ENCODE results near the gene PYCR2.

The PYCR2 gene

DNA sequence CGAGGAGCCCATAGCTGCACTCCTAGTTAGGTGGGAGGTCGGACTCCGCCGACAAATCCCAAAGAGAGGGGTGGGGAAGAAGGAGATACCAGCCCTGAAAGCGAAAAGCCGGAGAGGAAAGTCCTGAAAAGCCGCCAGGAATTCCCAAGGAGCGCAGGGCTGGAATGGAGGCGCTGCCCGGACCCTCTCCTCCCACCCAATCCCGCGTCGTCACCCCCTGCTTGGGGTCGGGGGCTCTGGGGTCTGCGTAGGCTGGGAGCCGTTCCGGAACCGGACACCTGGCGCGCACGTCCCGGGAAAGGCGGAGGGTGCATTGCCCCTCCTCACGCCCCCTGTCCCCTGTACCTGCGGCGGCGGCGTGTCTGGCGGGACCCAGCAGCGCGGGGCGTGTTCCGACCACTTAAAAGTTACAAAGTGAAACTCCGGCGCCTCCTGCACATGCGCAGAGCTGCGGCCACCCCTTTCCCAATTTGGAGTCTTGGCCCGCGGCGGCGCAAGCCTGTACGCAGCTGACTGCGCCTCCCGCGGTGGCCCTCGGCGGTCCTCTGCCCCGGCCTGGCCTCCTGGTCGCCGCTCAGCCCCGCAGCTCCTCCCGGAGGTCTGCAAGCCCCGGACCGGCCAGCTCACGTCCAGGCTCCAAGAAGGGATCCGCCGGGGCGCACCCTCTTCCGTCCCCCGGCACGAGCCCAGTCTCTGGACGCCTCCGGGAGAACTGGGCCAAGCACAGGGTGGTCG lies 41.9 kb downstream of the PYCR2 start, which contains the start of gene TMEM63A:
Gene TMEM63A, minus strand, starts transcription at position 422 of the 735 bp plus-strand sequence. CDS start 4,800 bp downstream, outside the sequence.
- peak within 1 kb of the TSS; percentile 69 for H3K4me3 ChIP-seq (ENCODE audit: low read depth, low read length)
- TF ChIP-seq, protein P1, sequence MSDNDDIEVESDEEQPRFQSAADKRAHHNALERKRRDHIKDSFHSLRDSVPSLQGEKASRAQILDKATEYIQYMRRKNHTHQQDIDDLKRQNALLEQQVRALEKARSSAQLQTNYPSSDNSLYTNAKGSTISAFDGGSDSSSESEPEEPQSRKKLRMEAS (IDR thresholded peaks at IDR 0.05; ENCODE audit: low read depth, low read length) = peak; percentile 66
- peak; percentile 26; the same call in 1 of the 2 replicates for TF ChIP-seq MYC (IDR thresholded peaks at IDR 0.05; ENCODE audit: low read depth, low read length)
- TF ChIP-seq, protein P2, sequence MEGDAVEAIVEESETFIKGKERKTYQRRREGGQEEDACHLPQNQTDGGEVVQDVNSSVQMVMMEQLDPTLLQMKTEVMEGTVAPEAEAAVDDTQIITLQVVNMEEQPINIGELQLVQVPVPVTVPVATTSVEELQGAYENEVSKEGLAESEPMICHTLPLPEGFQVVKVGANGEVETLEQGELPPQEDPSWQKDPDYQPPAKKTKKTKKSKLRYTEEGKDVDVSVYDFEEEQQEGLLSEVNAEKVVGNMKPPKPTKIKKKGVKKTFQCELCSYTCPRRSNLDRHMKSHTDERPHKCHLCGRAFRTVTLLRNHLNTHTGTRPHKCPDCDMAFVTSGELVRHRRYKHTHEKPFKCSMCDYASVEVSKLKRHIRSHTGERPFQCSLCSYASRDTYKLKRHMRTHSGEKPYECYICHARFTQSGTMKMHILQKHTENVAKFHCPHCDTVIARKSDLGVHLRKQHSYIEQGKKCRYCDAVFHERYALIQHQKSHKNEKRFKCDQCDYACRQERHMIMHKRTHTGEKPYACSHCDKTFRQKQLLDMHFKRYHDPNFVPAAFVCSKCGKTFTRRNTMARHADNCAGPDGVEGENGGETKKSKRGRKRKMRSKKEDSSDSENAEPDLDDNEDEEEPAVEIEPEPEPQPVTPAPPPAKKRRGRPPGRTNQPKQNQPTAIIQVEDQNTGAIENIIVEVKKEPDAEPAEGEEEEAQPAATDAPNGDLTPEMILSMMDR (IDR thresholded peaks at IDR 0.05; ENCODE audit: low read depth, low read length) = no peak
- TF ChIP-seq POLR2A (IDR thresholded peaks at IDR 0.05; ENCODE audit: extremely low read depth, insufficient read length) = peak; percentile 87
- peak; percentile 90 for DNase-seq (ENCODE audit: low read depth)

DNA sequence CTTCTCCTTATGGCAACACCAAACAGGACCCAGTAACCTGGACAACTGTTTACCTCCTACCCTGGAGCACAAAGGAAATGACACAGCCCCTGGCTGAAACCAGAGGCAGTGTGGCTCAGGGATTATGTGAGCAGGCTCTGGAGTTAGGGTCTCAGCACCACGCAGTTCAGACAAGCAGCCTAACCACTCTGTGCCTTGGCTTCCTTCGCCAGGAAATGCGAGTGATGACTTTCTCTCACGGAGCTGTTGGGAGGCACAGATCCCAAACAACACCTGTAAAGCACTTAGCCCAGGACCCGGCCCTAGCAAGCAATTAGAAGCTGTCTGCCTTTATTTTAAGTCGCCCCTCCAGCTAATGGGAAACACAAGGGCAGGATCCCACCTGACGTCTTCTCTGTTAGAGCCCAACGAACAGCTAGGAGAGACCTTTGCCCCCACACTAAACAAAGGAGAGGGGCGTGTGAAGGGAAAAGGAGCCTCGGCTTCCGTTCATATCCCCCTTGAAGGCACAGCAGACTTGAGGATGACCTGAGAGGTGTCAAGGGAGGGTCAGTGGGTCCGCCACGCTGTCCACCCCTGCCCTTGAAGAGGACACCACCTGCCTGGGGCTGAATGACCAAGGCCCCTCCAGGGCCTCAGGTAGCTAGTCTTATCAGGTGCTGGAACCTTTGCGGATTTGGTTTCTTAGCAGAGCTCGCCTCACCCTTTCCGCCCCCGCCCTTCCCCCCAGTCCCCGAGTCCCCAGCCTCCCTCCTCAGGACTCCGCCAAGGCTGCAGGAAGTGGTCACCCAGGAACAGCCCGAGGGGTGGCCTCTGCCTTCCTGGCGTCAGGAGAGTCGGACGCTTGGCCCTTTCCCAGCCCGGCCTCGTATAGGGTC lies 42.7 kb downstream of the PYCR2 start:
- peak overlapping the region; percentile 69 for H3K4me3 ChIP-seq (ENCODE audit: low read depth, low read length)
- TF ChIP-seq POLR2A (IDR thresholded peaks at IDR 0.05; ENCODE audit: extremely low read depth, insufficient read length) (no peak), MYC (IDR thresholded peaks at IDR 0.05; ENCODE audit: low read depth, low read length) (no peak)
- TF ChIP-seq, protein P1 (IDR thresholded peaks at IDR 0.05; ENCODE audit: low read depth, low read length) = no peak
- DNase-seq (ENCODE audit: low read depth) = peak; percentile 60

DNA sequence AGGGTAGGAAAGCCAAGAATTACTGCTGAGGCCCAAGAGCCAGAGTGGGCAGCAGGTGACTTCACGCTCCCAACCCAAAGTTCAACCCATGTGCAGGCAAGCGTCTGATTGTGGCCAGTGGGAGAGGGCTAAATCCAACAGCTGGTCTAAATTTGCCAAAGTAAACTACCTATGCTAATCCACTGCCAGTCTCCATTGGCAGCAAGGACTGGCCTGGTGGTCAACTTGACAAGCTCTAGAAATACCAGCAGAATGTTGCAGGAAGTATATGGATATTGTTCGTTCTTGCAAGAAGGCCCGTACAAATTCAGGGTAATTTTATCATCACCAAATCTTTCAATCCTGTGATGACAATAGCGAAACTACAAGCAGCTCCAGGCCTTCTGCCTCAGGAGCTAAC lies 43.4 kb downstream of the PYCR2 start:
- H3K4me3 ChIP-seq (ENCODE audit: low read depth, low read length) = peak overlapping the region; percentile 69
- TF ChIP-seq POLR2A (IDR thresholded peaks at IDR 0.05; ENCODE audit: extremely low read depth, insufficient read length) (no peak), MYC (IDR thresholded peaks at IDR 0.05; ENCODE audit: low read depth, low read length) (no peak)
- TF ChIP-seq, protein P2 (IDR thresholded peaks at IDR 0.05; ENCODE audit: low read depth, low read length) = no peak
- TF ChIP-seq, protein P1 (IDR thresholded peaks at IDR 0.05; ENCODE audit: low read depth, low read length) = no peak
- no peak for DNase-seq (ENCODE audit: low read depth)

DNA sequence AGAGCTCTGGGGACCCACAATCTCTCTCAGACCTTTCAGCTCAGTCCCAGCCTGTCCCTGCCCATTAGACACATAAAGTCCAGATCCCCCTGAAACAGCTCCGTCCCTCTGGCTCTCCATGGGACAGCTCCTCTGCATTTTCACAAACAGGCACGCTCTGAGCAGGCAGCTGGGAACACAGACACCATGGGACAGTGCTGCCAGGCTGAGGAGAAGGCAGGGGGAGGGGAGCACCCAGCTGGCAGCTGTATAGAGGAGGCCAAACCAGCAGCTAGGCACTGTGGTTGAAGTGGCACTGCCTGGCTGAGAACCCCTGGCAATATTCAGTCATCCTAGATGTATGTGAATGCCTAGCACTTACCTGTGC lies 43.8 kb downstream of the PYCR2 start:
- no peak for DNase-seq (ENCODE audit: low read depth)
- no peak overlapping the region for H3K4me3 ChIP-seq (ENCODE audit: low read depth, low read length)
- TF ChIP-seq POLR2A (IDR thresholded peaks at IDR 0.05; ENCODE audit: extremely low read depth, insufficient read length) (no peak), MYC (IDR thresholded peaks at IDR 0.05; ENCODE audit: low read depth, low read length) (no peak)
- TF ChIP-seq, protein P1 (IDR thresholded peaks at IDR 0.05; ENCODE audit: low read depth, low read length) = no peak
- TF ChIP-seq, protein P2 (IDR thresholded peaks at IDR 0.05; ENCODE audit: low read depth, low read length) = no peak

DNA sequence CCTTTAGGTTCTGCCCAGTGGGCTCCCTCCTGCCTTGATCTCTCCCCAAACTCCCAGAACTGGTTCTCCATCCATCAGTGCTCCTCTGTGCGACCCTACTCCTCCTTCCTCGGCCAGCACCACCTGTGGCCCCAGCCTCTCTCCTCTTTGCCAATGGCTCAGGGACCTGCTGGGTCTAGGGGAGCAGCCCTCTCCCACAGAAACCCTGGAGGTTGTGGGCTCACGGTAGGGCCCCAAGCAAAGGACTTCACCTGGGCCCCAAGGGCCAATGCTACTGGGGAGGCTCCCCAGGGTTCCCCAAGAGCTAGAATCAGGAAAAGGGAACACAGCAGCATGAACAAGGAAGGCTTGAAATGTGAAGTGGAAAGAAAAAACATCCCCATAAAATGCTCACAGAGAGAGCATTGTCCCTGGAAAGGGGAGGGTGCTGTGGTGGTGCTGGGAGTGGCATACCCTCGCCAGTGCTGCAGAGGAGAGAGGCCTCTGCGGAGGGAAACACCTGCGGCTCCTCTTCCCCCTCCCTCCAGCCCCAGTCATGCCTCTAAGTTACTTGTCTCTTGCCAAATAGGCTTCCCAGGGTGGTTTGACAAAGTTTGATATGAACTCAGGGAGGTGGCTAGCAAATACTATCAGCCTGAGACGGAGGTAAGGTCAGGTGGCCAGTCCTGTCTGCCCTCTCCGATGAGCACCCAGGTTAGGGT lies 44.4 kb downstream of the PYCR2 start:
- TF ChIP-seq MYC (IDR thresholded peaks at IDR 0.05; ENCODE audit: low read depth, low read length) (no peak), POLR2A (IDR thresholded peaks at IDR 0.05; ENCODE audit: extremely low read depth, insufficient read length) (no peak)
- TF ChIP-seq, protein P1 (IDR thresholded peaks at IDR 0.05; ENCODE audit: low read depth, low read length) = no peak
- TF ChIP-seq, protein P2 (IDR thresholded peaks at IDR 0.05; ENCODE audit: low read depth, low read length) = no peak
- no peak for DNase-seq (ENCODE audit: low read depth)
- no peak overlapping the region for H3K4me3 ChIP-seq (ENCODE audit: low read depth, low read length)

Measured in NB4 (cell line).